HepG2 (cell line): Measurements from ENCODE around the gene SLC25A22. TPM values are rescaled to one million over a fixed set of nuclear protein-coding genes. Genes with fewer than 3 reads are reported as not detected.

Source experiments
- AGO2 ChIP-seq: fragments of 200-400 bp; formaldehyde crosslinking; optimal IDR thresholded peaks from 2 replicates; pipeline ENCODE3; 2017; ENCODE audit warnings: mild to moderate bottlenecking, low read depth, low read length, moderate library complexity
- ASH2L ChIP-seq: fragments of 300-600, 200-600 bp; sonication (generic); IDR thresholded peaks from 2 replicates; pipeline ENCODE4 v1.7.0; 2017; ENCODE audit warnings: low read depth, mild to moderate bottlenecking, moderate library complexity, mixed read lengths, low read length; ENCODE audit not compliant: insufficient read length
- HNRNPUL1 ChIP-seq: fragments of 200-400 bp; formaldehyde crosslinking; IDR thresholded peaks from 2 replicates; pipeline ENCODE4 v1.6.1; 2017; ENCODE audit warnings: low read depth, mild to moderate bottlenecking, low read length, moderate library complexity
- HOXA7 ChIP-seq: sonication (generic); formaldehyde crosslinking; IDR thresholded peaks from 2 replicates; pipeline ENCODE4 v1.8.1; 2022; ENCODE audit warnings: mild to moderate bottlenecking, missing genetic modification reagents, moderate library complexity
- IRF1 ChIP-seq: sonication (generic); formaldehyde crosslinking; IDR thresholded peaks from 2 replicates; pipeline ENCODE4 v1.4.0; 2020; ENCODE audit warnings: low read depth, mild to moderate bottlenecking, missing genetic modification reagents
- KLF15 ChIP-seq: sonication (generic); formaldehyde crosslinking; IDR thresholded peaks from 2 replicates; pipeline ENCODE4 v1.8.1; 2023; ENCODE audit warnings: borderline replicate concordance, mild to moderate bottlenecking, inconsistent platforms, missing genetic modification reagents, mixed read lengths
- MEIS1 ChIP-seq: sonication (generic); formaldehyde crosslinking; IDR thresholded peaks from 2 replicates; pipeline ENCODE4 v1.9.0; 2021; ENCODE audit warnings: mild to moderate bottlenecking, missing genetic modification reagents, moderate library complexity, borderline replicate concordance
- MTERF4 ChIP-seq: sonication (generic); formaldehyde crosslinking; IDR thresholded peaks from 2 replicates; pipeline ENCODE4 v1.8.0; 2023; ENCODE audit warnings: mild to moderate bottlenecking, missing genetic modification reagents
- PHF20 ChIP-seq: sonication (generic); formaldehyde crosslinking; IDR thresholded peaks from 2 replicates; pipeline ENCODE4 v1.5.0; 2020; ENCODE audit warnings: mild to moderate bottlenecking, missing genetic modification reagents
- PHF8 ChIP-seq: sonication (generic); formaldehyde crosslinking; IDR thresholded peaks from 2 replicates; pipeline ENCODE4 v1.5.0; 2020; ENCODE audit warnings: missing genetic modification reagents
- REL ChIP-seq: sonication (generic); formaldehyde crosslinking; conservative IDR thresholded peaks from 2 replicates; pipeline ENCODE4 v1.8.0; 2022; ENCODE audit warnings: mild to moderate bottlenecking, missing genetic modification reagents, moderate library complexity
- RFX5 ChIP-seq: IDR thresholded peaks from 2 replicates; pipeline ENCODE4 v1.6.1; 2011; ENCODE audit warnings: low read depth, low read length, improper control_type of control experiment
- SMAD9 ChIP-seq: sonication (generic); formaldehyde crosslinking; IDR thresholded peaks from 2 replicates; pipeline ENCODE4 v1.5.1; 2020; ENCODE audit warnings: mild to moderate bottlenecking, missing genetic modification reagents
- SNAPC2 ChIP-seq: sonication (generic); formaldehyde crosslinking; IDR thresholded peaks from 2 replicates; pipeline ENCODE4 v1.8.1; 2022; ENCODE audit warnings: mild to moderate bottlenecking, missing genetic modification reagents
- ZC3H13 ChIP-seq: sonication (generic); formaldehyde crosslinking; IDR thresholded peaks from 2 replicates; pipeline ENCODE4 v1.8.1; 2023; ENCODE audit warnings: mild to moderate bottlenecking, missing genetic modification reagents, moderate library complexity
- ZKSCAN1 ChIP-seq: fragments of 150-350 bp; IDR thresholded peaks from 2 replicates; pipeline ENCODE4 v1.6.1; 2014; ENCODE audit warnings: low read length
- ZNF274 ChIP-seq: sonication (generic); formaldehyde crosslinking; IDR thresholded peaks from 2 replicates; pipeline ENCODE4 v1.5.1; 2020; ENCODE audit warnings: mild to moderate bottlenecking, missing genetic modification reagents
- ZNF646 ChIP-seq: sonication (generic); formaldehyde crosslinking; IDR thresholded peaks from 2 replicates; pipeline ENCODE4 v1.9.0; 2021; ENCODE audit warnings: mild to moderate bottlenecking, missing genetic modification reagents
- ZNF788 ChIP-seq: sonication (generic); formaldehyde crosslinking; IDR thresholded peaks from 2 replicates; pipeline ENCODE4 v1.5.0; 2020; ENCODE audit warnings: mild to moderate bottlenecking, missing genetic modification reagents, borderline replicate concordance
- polyA plus RNA-seq, 8 experiments: library from polyadenylated mRNA; depleted of rRNA in 3 of 8; stranded (reverse) in 7 of 8; unstranded in 1 of 8; fragments of >200 nt; fragmentation: Illumina TruSeq in 4 of 8; extraction: Trizol in 4 of 8; gene quantifications; 2 replicates each; pipeline versions ENCODE4 v1.2.1 to v1.2.3, GENCODE V29; 2011 to 2016; ENCODE audit warnings: low read depth in 4 of 8, missing spikeins in 1 of 8, mixed read lengths in 1 of 8; ENCODE audit not compliant: insufficient read depth in 1 of 8
- total RNA-seq, 5 experiments: library from RNA; depleted of rRNA; stranded (reverse); fragments of >200 nt; fragmentation: Illumina TruSeq; extraction: Trizol; gene quantifications; 2 replicates each; pipeline ENCODE4 v1.2.3, GENCODE V29; 2016; ENCODE audit warnings: low read depth in 1 of 5

The SLC25A22 gene
- total and polyA plus RNA-seq, 2 of the 13 experiments (the other 11 are each of a cell fraction or from before 2014, with no cell fraction given), result 12.4 to 19.2 TPM

GRCh38 chr11:795634-796564 is 2.2 kb downstream of the SLC25A22 start (continued):
- no peak for TF ChIP-seq ZNF646
- TF ChIP-seq MTERF4, result peak; percentile 69; the same call in 1 of the 2 replicates
- TF ChIP-seq SMAD9 (CRISPR knock-in tag), result 0 out of 2 replicates have a peak, but pooled peaks have one; percentile 71
- TF ChIP-seq ZNF788 (CRISPR knock-in tag), result peak; percentile 39; the same call in 1 of the 2 replicates
- no peak for TF ChIP-seq ZNF274 (CRISPR knock-in tag)
- 0 out of 2 replicates have a peak, but pooled peaks have one; percentile 16 for TF ChIP-seq PHF20 (CRISPR knock-in tag)
- TF ChIP-seq AGO2, result peak; percentile 43
- TF ChIP-seq HNRNPUL1, result no peak
- TF ChIP-seq PHF8, result peak; percentile 46; the same call in 1 of the 2 replicates
- no peak for TF ChIP-seq ZKSCAN1
- TF ChIP-seq RFX5, result no peak
- TF ChIP-seq MEIS1 (CRISPR knock-in tag), result peak; percentile 48; the same call in 1 of the 2 replicates
- peak; percentile 63; the same call in 1 of the 2 replicates for TF ChIP-seq SNAPC2 (CRISPR knock-in tag)
- no peak for TF ChIP-seq KLF15 (CRISPR knock-in tag)
- peak; percentile 23 for TF ChIP-seq ASH2L
- no peak for TF ChIP-seq REL (CRISPR knock-in tag)
- TF ChIP-seq ZC3H13 (CRISPR knock-in tag), result no peak
- no peak for TF ChIP-seq HOXA7
- peak; percentile 76; the same call in 1 of the 2 replicates for TF ChIP-seq IRF1
